GM12872 (cell line): Measurements from ENCODE around the gene TSPAN14.

Experiments
- TF ChIP-seq, protein P1 (sequence below): IDR thresholded peaks from 3 replicates; pipeline ENCODE4 v1.5.1; 2011; ENCODE audit warnings: low read depth, mild to moderate bottlenecking, low read length, moderate library complexity; ENCODE audit not compliant: insufficient read depth

TSPAN14 gene

GRCh38 chr10:80444646-80445319, 9.3 kb upstream of the TSPAN14 start:
- TF ChIP-seq, protein P1, sequence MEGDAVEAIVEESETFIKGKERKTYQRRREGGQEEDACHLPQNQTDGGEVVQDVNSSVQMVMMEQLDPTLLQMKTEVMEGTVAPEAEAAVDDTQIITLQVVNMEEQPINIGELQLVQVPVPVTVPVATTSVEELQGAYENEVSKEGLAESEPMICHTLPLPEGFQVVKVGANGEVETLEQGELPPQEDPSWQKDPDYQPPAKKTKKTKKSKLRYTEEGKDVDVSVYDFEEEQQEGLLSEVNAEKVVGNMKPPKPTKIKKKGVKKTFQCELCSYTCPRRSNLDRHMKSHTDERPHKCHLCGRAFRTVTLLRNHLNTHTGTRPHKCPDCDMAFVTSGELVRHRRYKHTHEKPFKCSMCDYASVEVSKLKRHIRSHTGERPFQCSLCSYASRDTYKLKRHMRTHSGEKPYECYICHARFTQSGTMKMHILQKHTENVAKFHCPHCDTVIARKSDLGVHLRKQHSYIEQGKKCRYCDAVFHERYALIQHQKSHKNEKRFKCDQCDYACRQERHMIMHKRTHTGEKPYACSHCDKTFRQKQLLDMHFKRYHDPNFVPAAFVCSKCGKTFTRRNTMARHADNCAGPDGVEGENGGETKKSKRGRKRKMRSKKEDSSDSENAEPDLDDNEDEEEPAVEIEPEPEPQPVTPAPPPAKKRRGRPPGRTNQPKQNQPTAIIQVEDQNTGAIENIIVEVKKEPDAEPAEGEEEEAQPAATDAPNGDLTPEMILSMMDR: peak; percentile 98

DNA sequence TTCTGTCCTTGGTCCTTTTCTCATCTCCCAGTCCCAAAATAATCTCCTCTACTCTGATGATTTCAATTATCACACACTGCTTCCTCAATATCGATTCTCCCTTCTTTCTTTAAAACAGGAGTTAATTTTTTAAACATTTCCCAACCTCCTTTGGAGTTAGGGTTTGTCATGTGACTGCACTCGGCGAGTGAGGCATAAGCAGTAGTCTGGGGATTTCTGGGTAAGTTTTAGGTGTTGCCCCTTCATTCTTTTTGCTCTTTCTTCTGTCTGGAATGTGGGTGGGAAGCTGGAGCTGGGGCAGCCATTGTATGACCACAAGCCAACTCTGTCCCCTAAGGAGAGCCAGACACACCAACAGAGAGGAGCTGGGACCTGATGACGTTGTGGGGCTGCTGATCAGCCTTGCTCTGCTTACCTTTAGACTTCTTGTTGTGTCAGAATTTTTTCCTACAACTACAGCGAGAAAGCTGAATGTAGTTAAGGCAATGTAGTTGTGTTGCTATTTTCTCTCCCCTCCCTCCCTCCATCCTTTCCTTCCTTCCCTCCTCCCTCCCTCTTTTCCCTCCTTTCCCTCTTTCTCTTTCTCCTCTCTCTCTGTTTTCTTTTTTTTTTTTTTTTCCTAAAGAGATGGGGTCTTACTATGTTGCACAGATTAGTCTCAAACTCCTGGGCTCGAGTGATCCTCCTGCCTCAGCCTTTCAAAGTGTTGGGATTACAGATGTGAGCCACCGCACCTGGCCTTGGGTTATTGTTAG, 6.5 kb upstream of the TSPAN14 start:
- TF ChIP-seq, protein P1: no peak

- TF ChIP-seq, protein P1: no peak
Observed at GRCh38 chr10:80448209-80448942, 5.7 kb upstream of the TSPAN14 start.

GRCh38 chr10:80449520-80449919, 4.6 kb upstream of the TSPAN14 start:
- TF ChIP-seq, protein P1: no peak

- TF ChIP-seq, protein P1: no peak
Observed at GRCh38 chr10:80451132-80451531, 3.0 kb upstream of the TSPAN14 start.

- TF ChIP-seq, protein P1: no peak
Observed at GRCh38 chr10:80452069-80452468, 2.0 kb upstream of the TSPAN14 start.

- TF ChIP-seq, protein P1: no peak
Observed at GRCh38 chr10:80452640-80453039, 1.5 kb upstream of the TSPAN14 start.
